T-helper 2 cell treated with Interferon-gamma antibody and Interleukin-4, amounts not matched to agents 5 μg/mL and 100 μg/mL, for 36 hours (primary cell): ENCODE measurements around the gene MUC22.
"Not testable (repeated sequence)": the region's sequence is repeated elsewhere in the genome, so short reads cannot be mapped to it uniquely, and the experiment has no call there.

Source experiments
- DNase-seq: peaks from one replicate; pipeline ENCODE4 v3.0.0; 2021; ENCODE audit warnings: low spot score
- H3K27ac Mint-ChIP-seq: one replicate; pipeline ENCODE4 v1.8.0; 2021; ENCODE audit warnings: mild to moderate bottlenecking, mixed read lengths
- H3K27me3 Mint-ChIP-seq: one replicate; pipeline ENCODE4 v1.8.0; 2021; ENCODE audit warnings: low read depth, mixed read lengths
- H3K36me3 Mint-ChIP-seq: one replicate; pipeline ENCODE4 v1.8.0; 2021; ENCODE audit warnings: low read depth, mixed read lengths
- H3K4me1 Mint-ChIP-seq: one replicate; pipeline ENCODE4 v1.8.0; 2021; ENCODE audit warnings: low read depth, mixed read lengths
- H3K4me3 Mint-ChIP-seq: one replicate; pipeline ENCODE4 v1.8.0; 2022; ENCODE audit warnings: mild to moderate bottlenecking, moderate library complexity, mixed read lengths
- H3K9me3 Mint-ChIP-seq: one replicate; pipeline ENCODE4 v1.8.0; 2021; ENCODE audit warnings: mixed read lengths

The MUC22 gene

DNA sequence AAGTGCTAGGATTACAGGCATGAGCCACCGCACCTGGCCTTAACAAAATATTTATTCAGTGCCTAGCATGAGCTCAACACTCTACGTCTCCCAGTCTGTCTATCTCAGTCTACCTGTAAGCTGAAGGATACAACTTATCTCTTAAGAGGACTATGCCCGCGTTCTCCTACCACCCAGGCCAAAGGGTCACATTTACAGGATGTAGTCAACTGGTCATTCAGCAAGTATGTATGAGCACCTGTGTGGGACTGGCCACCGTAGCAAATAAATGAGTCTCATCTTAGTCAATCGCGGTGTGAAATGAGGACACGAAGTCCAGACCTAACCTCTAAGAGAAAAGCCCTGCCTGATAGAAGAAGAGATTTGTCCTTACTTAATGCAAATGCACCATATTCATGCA lies 49.9 kb downstream of the MUC22 start:
- no peak for DNase-seq
- Mint-ChIP-seq H3K27ac (no peak overlapping the region), H3K9me3 (no peaks in the 10 kb centered on the region), H3K4me1 (no peaks in the 10 kb centered on the region), H3K4me3 (no peak overlapping the region), H3K27me3 (peaks cover 15% of the 10 kb centered on the region), H3K36me3 (no peaks in the 10 kb centered on the region)

DNA sequence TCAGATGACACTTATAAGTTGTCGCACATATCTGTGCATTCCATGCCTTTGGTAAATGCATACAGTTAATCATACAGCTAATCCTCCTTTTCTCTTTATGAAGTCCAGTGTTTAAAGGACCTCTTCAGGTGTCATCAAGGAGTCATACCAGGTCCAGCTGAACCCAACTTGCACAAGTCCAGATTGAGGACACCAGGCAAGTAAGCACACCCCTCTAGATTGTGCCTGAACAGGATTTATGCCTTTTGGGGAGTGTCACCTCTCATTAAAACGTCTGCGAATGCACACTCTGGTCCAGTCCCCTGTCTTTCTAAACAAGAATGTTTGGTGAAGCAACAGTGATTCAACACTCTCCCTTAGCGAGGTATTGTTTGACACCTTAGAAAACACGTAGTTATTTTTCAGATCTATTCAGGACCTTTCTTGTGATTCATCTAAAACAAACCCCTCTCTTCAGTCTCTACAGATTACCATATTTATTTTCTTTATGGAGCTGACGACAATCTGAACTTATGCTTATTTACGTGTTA lies 53.7 kb downstream of the MUC22 start:
- no peaks in the 10 kb centered on the region for H3K36me3 Mint-ChIP-seq
- peaks cover 12% of the 10 kb centered on the region for H3K27me3 Mint-ChIP-seq

DNA sequence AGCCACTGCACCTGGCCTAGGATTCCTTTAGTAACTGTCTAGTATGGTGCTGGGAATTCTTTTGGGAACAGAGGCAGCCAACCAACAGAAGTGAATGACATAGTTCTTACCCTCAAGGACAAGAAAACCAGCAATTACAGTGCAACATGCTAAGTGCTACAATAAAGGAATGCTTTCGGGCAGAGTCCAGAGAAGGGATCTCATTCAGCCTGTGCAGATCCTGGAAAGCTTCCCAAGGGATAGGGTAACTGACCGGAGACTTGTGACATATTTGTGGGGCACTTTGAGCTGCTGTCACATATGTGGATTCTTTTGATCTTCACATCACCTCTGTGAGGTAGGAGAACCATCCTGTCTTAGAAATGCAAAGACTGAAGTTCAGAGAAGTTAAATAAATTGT lies 55.3 kb downstream of the MUC22 start:
- H3K4me3 Mint-ChIP-seq: no peak overlapping the region
- H3K27ac Mint-ChIP-seq: no peak overlapping the region
- H3K9me3 Mint-ChIP-seq: no peaks in the 10 kb centered on the region
- H3K27me3 Mint-ChIP-seq: peaks cover 12% of the 10 kb centered on the region
- no peaks in the 10 kb centered on the region for H3K4me1 Mint-ChIP-seq
- no peak for DNase-seq
- H3K36me3 Mint-ChIP-seq: no peaks in the 10 kb centered on the region

More for the DNA sequence above, 53.7 kb downstream of the MUC22 start:
- Mint-ChIP-seq H3K27ac (no peak overlapping the region), H3K4me3 (no peak overlapping the region), H3K9me3 (no peaks in the 10 kb centered on the region), H3K4me1 (no peaks in the 10 kb centered on the region)
- DNase-seq: no peak

DNA sequence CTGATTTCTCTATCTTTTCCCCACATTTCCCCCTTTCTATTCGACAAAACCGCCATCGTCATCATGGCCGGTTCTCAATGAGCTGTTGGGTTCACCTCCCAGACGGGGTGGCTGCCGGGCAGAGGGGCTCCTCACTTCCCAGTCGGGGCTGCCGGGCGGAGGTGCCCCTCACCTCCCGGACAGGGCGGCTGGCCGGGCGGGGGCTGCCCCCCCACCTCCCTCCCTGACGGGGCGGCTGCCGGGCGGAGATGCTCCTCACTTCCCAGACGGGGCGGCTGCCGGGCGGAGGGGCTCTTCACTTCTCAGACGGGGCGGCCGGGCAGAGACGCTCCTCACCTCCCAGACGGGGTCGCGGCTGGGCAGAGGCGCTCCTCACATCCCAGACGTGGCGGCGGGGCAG lies 56.8 kb downstream of the MUC22 start:
- not testable (repeated sequence) for DNase-seq, H3K4me3 Mint-ChIP-seq, H3K4me1 Mint-ChIP-seq, H3K27ac Mint-ChIP-seq, H3K36me3 Mint-ChIP-seq, H3K9me3 Mint-ChIP-seq
- peaks cover 14% of the 10 kb centered on the region for H3K27me3 Mint-ChIP-seq

DNA sequence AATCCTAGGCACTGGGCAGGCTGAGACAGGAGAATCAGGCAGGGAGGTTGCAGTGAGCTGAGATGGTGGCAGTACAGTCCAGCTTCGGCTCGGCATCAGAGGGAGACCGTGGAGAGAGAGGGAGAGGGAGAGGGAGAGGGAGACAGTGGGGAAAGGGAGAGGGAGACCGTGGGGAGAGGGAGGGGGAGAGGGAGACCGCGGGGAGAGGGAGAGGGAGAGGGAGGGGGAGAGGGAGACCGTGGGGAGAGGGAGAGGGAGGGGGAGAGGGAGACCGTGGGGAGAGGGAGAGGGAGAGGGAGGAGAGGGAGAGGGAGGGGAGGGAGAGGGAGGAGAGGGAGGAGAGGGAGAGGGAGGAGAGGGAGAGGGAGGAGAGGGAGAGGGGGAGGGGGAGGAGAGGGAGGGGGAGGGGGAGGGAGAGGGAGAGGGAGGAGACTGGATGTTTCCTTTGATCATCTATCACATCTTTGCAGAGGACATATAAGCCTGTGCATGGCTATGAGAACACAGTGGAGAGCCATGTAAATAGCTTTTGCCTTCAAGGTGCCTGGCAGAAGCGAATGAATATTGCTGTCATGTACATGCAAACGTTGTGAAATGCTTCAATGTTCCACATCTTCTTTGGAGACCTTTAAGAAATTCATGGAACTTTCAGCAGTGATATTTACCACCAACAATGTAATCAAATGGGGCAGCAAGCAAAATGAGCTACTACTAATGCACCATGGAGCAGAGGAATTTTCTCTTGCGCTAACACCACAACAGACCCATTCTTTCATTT lies 57.8 kb downstream of the MUC22 start:
- H3K27me3 Mint-ChIP-seq: peaks cover 10% of the 10 kb centered on the region
- H3K4me1 Mint-ChIP-seq, DNase-seq, H3K36me3 Mint-ChIP-seq, H3K27ac Mint-ChIP-seq, H3K9me3 Mint-ChIP-seq, H3K4me3 Mint-ChIP-seq: not testable (repeated sequence)

DNA sequence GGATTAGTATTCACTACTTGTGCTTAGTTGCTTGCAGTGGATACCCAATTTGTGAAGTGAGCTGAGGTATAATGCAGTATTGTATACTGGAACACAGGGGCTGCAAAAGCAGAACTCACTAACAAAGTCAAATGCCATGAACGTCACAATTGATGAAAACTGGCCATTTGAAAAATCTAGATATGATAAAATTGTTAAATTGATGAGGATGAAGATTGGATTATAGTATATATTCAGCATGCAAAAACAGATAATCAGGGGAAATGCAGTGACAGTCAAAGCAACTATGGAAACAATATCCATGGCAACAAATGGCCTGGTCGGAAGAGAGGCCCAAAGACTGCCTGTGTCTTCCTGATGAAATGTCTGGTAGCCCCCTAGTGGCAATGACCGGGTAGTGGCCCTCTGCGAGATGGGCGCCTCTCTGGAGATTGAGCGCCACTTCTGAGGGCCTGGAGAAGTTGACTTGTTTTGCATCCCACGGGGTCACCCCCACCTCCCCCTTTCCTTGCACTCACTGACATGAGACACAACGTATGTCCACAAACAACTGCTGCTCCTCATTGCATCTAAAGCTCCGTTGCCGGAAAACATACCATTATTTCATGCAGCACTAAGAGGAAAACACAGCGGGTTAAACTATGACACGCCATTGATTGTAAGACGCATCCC lies 58.5 kb downstream of the MUC22 start:
- Mint-ChIP-seq H3K4me1 (no peaks in the 10 kb centered on the region), H3K9me3 (no peaks in the 10 kb centered on the region), H3K27me3 (peaks cover 8% of the 10 kb centered on the region), H3K27ac (no peak overlapping the region), H3K4me3 (no peak overlapping the region), H3K36me3 (no peaks in the 10 kb centered on the region)
- DNase-seq: peak; percentile 59

DNA sequence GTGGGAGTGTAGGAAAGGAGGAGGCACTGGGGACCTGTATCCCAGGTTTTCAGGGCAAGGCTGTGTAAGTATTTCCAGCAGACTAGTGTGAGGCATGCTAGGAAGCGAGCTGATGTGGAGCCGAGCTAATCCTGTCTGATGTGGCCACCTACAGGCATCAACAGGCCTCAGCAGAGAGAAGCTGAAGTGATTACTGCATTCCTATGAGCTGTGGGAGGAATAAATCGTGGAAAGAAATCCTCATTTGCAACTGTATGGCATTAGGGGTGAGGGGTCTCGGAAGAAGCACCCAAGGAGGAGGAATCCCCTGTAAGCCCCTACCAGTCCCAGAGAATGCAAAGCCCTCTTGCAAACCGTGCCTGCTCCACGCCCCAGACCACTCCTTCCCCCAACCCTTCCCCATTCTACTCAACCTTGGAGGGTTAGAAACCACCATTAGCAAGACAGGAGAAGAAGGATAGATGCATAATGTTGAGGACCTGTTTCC lies 60.5 kb downstream of the MUC22 start:
- no peaks in the 10 kb centered on the region for H3K4me1 Mint-ChIP-seq
- no peak for DNase-seq
- H3K4me3 Mint-ChIP-seq: no peak overlapping the region
- no peaks in the 10 kb centered on the region for H3K9me3 Mint-ChIP-seq
- H3K36me3 Mint-ChIP-seq: no peaks in the 10 kb centered on the region
- no peak overlapping the region for H3K27ac Mint-ChIP-seq
- peaks cover 8% of the 10 kb centered on the region for H3K27me3 Mint-ChIP-seq

DNA sequence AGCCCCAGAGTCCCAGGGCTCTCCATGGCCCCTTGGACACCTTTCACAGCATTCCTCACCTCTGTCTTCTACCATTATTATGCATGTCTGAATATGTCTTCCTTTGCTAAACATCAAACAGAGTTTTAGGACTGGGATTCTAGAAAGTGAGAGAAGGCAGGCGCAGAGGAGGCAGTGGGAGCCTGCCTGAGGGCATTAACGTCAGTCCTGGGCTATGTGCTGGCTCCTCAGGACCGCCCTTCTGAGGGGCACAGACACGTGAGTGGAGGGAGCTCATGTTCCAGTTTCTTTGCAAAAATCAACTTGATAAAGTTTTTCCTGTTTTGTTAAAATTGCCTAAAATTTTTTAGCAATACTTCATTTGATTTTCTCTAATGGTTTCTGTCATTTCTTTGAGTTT lies 64.1 kb downstream of the MUC22 start:
- Mint-ChIP-seq H3K4me3 (no peak overlapping the region), H3K27me3 (peaks cover 7% of the 10 kb centered on the region), H3K4me1 (peaks cover 1% of the 10 kb centered on the region), H3K36me3 (no peaks in the 10 kb centered on the region), H3K9me3 (no peaks in the 10 kb centered on the region), H3K27ac (no peak overlapping the region)
- DNase-seq: no peak

DNA sequence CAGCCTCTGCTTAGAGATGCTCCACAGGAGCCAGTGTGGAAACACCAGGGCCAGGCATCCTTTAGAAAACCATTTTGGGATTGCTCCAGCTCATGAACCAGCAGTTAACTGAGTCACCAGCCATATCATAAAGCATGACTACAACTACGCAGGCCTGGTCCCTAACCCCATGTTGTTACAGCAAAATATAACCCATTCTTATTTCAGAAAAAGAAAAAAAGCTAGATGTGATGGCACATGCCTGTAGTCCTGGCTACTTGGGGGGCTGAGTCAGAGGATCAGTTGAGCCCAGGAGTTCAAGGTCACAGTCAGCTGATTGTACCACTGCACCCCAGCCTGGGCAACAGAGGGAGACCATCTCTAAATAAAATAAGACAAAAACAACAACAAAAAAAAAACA lies 65.3 kb downstream of the MUC22 start:
- no peak for DNase-seq
- H3K4me3 Mint-ChIP-seq: no peak overlapping the region
- no peak overlapping the region for H3K27ac Mint-ChIP-seq
- peaks cover 6% of the 10 kb centered on the region for H3K4me1 Mint-ChIP-seq
- H3K27me3 Mint-ChIP-seq: peaks cover 11% of the 10 kb centered on the region
- H3K9me3 Mint-ChIP-seq: no peaks in the 10 kb centered on the region
- no peaks in the 10 kb centered on the region for H3K36me3 Mint-ChIP-seq

DNA sequence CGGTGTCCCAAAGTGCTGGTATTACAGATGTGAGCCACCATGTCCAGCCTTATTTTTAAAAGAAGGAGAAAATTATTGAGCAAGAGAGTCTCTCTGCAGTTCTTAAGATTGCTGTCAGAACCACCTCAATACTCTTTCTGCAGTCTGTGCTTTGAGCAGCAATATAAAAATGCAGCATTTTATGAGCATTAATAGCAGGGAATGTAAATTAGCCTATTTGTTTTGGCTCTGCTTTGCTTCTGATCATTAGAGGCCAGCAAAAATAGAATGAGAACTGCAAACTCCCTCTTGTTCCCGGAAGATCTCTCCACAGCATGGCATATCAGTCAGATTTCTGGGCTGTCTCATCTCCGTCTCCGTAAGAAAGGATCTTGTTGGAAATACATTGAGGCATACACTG lies 66.3 kb downstream of the MUC22 start:
- Mint-ChIP-seq H3K9me3 (no peaks in the 10 kb centered on the region), H3K27me3 (peaks cover 12% of the 10 kb centered on the region), H3K4me1 (peaks cover 6% of the 10 kb centered on the region), H3K4me3 (no peak overlapping the region), H3K27ac (no peak overlapping the region), H3K36me3 (no peaks in the 10 kb centered on the region)
- no peak for DNase-seq

DNA sequence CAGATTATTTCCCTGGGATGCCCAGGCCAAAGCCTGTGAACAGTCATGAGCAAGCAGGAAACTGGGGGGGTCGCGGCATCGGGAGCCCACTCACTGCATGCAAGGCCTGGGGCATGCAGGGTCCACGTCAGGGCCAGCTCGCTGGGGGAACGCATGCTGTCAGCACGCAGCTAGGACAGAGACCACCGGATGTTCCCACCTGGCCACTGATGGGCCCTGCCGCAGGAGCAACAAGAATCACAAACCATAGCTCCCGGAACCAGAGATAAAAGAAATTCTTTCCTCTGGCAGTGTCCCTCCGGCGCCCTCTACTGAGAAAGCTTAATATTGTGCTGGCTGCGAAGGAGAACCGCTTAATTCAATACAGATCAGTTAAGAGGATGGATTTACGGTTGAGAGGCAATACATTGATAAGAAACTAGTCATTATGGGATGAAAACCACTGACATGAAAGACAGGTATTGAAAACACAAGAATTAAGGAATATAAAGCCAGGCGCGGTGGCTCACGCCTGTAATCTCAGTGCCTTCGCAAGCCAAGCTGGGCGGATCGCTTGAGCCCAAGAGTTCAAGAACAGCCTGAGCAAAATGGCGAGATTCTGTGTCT lies 69.5 kb downstream of the MUC22 start:
- H3K4me1 Mint-ChIP-seq: peaks cover 6% of the 10 kb centered on the region
- H3K27me3 Mint-ChIP-seq: peaks cover 18% of the 10 kb centered on the region
- no peak overlapping the region for H3K27ac Mint-ChIP-seq
- DNase-seq: peak; percentile 49
- no peaks in the 10 kb centered on the region for H3K9me3 Mint-ChIP-seq
- peak overlapping the region; percentile 26 for H3K4me3 Mint-ChIP-seq
- H3K36me3 Mint-ChIP-seq: no peaks in the 10 kb centered on the region

DNA sequence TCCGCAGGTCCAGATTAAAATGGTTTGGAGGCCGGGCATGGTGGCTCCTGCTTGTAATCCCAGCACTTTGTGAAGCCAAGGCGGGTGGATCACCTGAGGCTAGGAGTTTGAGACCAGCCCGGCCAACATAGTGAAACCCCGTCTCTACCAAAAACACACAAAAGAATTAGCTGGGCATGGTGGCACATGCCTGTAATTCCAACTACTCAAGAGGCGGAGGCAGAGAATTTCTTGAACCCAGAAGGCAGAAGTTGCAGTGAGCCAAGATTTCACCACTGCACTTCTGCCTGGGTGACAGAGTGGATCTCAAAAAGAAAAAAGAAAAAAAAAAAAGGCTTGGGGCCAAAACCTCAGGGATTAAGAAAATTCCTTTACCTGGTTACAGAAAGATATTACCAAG lies 71.6 kb downstream of the MUC22 start:
- H3K4me3 Mint-ChIP-seq: no peak overlapping the region
- H3K36me3 Mint-ChIP-seq: no peaks in the 10 kb centered on the region
- no peaks in the 10 kb centered on the region for H3K9me3 Mint-ChIP-seq
- H3K27ac Mint-ChIP-seq: no peak overlapping the region
- peaks cover 28% of the 10 kb centered on the region for H3K27me3 Mint-ChIP-seq
- H3K4me1 Mint-ChIP-seq: peaks cover 8% of the 10 kb centered on the region
- DNase-seq: no peak

DNA sequence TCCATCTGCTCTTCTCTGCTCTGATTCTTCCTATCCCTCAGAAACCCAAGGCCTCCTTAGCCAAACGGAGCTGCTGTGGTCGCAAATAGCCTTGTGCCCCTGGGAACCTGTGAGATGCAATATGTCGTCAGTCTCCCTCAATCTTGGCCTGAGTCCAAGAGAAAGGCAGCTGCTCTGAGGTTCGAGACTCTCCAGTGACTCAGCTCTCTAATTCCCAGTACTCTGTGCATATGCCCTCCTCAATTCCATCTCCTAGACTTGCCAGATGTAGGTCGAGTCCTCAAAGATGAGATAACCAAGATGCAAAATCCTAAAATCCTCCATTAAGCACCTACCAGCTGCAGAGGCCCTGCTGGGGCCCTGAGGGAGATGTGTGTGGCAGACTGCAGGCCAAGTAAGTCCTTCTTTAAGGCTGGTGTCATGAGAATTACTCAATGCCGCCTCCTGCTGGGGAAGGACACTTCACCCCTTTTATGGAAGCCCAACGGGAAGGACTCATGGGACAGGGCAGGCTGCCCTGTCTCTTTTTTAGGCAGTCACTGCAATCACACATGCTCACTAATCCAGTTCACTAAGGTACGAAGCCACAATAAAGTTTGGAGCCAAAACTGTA lies 73.6 kb downstream of the MUC22 start:
- H3K9me3 Mint-ChIP-seq: no peaks in the 10 kb centered on the region
- peak; percentile 17 for DNase-seq
- no peak overlapping the region for H3K4me3 Mint-ChIP-seq
- no peak overlapping the region for H3K27ac Mint-ChIP-seq
- H3K4me1 Mint-ChIP-seq: peaks cover 15% of the 10 kb centered on the region
- no peaks in the 10 kb centered on the region for H3K36me3 Mint-ChIP-seq
- peaks cover 27% of the 10 kb centered on the region for H3K27me3 Mint-ChIP-seq
